CD8-positive, alpha-beta memory T cell (primary cell): Measurements from ENCODE around the gene SCN2B. TPM values are rescaled to one million over a fixed set of nuclear protein-coding genes. Genes with fewer than 3 reads are reported as not detected.
A peak's percentile ranks its signal among the peaks of the same experiment; 100 is the strongest.

ENCODE experiments used
- CTCF ChIA-PET: fragments of 350-600 bp; sonication (Branson Sonifier 250); formaldehyde crosslinking; loops from one replicate; lab custom pipeline; 2021; ENCODE audit warnings: antibody characterized with exemption; lab: Charles Lee
- POLR2A ChIA-PET: fragments of 350-600 bp; sonication (Branson Sonifier 250); formaldehyde crosslinking; loops from one replicate; lab custom pipeline; 2021; ENCODE audit warnings: antibody characterized with exemption; lab: Charles Lee
- DNase-seq, 5 donors: peaks; one replicate each; pipeline versions ENCODE4 v3.0.0 to v3.0.0-alpha.2; 2020 to 2022; ENCODE audit warnings: mixed read lengths in 1 of 5
- H3K27ac ChIP-seq: one replicate; pipeline ENCODE4 v1.7.0; 2013; ENCODE audit warnings: low read depth, mild to moderate bottlenecking, low read length, moderate library complexity
- H3K27me3 ChIP-seq: 2 replicates; pipeline ENCODE4 v1.7.0; 2013; ENCODE audit warnings: low read length, mild to moderate bottlenecking; ENCODE audit not compliant: insufficient read depth, poor library complexity, severe bottlenecking
- H3K36me3 ChIP-seq: 2 replicates; pipeline ENCODE4 v1.7.0; 2013; ENCODE audit warnings: mild to moderate bottlenecking, low read length, moderate library complexity; ENCODE audit not compliant: insufficient read depth
- H3K4me1 ChIP-seq: 2 replicates; pipeline ENCODE4 v1.7.0; 2013; ENCODE audit warnings: mild to moderate bottlenecking, low read length, moderate library complexity; ENCODE audit not compliant: insufficient read depth
- H3K4me3 ChIP-seq: 2 replicates; pipeline ENCODE4 v1.7.0; 2013; ENCODE audit warnings: mild to moderate bottlenecking, low read length
- H3K9me3 ChIP-seq: 2 replicates; pipeline ENCODE4 v1.7.0; 2013; ENCODE audit warnings: mild to moderate bottlenecking, low read length
- H3K27ac Mint-ChIP-seq, 8 donors: one replicate each; pipeline ENCODE4 v1.8.0; 2020 to 2021; ENCODE audit warnings: mixed read lengths in 8 of 8, mild to moderate bottlenecking in 6 of 8, inconsistent platforms in 3 of 8, moderate library complexity in 3 of 8
- H3K27me3 Mint-ChIP-seq, 2 donors: one replicate each; pipeline ENCODE4 v1.8.0; 2020 to 2021; ENCODE audit warnings: mixed read lengths in 2 of 2, mild to moderate bottlenecking in 1 of 2, moderate library complexity in 1 of 2
- H3K36me3 Mint-ChIP-seq, 3 donors: one replicate each; pipeline ENCODE4 v1.8.0; 2020 to 2021; ENCODE audit warnings: mixed read lengths in 3 of 3, inconsistent platforms in 1 of 3, mild to moderate bottlenecking in 1 of 3
- H3K4me1 Mint-ChIP-seq, 3 donors: one replicate each; pipeline ENCODE4 v1.8.0; 2020 to 2021; ENCODE audit warnings: mixed read lengths in 3 of 3, inconsistent platforms in 1 of 3, mild to moderate bottlenecking in 1 of 3
- H3K4me3 Mint-ChIP-seq, 7 donors: one replicate each; pipeline ENCODE4 v1.8.0; 2020 to 2021; ENCODE audit warnings: mixed read lengths in 7 of 7, mild to moderate bottlenecking in 6 of 7, moderate library complexity in 4 of 7, inconsistent platforms in 2 of 7
- H3K9me3 Mint-ChIP-seq, 5 donors: one replicate each; pipeline ENCODE4 v1.8.0; 2020 to 2022; ENCODE audit warnings: mixed read lengths in 5 of 5, mild to moderate bottlenecking in 3 of 5, moderate library complexity in 2 of 5, inconsistent platforms in 1 of 5
- polyA plus RNA-seq: library from polyadenylated mRNA; unstranded; fragments of 300-500 nt; fragmentation: Illumina TruSeq; gene quantifications from one replicate; pipeline ENCODE4 v1.2.3, GENCODE V29; 2021
- total RNA-seq, 2 experiments: library from RNA; stranded (reverse); gene quantifications; one replicate each; pipeline ENCODE4 v1.2.3, GENCODE V29; 2021

The SCN2B gene
- total and polyA plus RNA-seq, 3 experiments from 2014 or later: not detected

DNA sequence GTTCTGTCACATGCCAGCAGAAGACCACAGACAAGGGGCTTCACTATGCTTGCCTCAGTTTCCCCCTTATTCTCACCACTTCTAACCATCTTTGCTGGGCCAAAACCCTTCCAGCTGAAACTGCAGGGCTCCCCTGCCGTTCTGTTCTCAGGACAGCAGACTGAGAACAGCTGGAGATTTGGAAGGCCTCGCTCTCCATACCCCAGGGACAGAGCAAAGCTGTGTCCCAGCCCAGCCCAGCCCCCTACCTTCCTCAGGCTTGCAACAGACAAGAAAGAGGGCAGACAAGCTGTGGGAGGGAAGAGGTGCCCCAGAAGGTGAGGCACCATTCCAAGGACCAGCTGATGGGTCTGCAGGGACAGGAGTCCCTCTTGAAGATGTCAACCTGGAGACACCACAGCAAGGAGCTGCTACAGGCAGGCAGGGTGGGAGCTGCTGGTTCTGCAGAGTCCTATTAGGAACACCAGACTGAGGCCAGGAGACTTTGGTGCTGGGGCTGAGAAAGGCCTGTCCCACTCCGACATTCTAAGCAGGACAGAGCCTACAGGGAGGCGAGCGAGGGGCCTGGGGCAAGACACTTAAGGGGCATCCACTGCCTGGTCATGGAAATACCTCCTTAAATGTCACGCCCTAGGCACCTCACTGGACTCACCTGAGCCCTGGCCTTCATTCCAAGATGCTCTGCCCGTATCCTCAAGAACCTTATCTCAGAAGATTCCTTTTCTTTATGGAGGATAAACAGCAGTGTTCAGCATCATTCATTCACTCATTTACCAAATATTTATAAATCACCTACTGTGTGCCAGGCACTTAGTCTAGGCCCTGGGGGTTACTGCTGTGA lies 6.9 kb downstream of the SCN2B start:
- H3K4me1 Mint-ChIP-seq: peaks cover 0 to 4% (median 4%) of the 10 kb centered on the region in 3 donors
- no peak for DNase-seq
- Histone ChIP-seq H3K9me3 (no peaks in the 10 kb centered on the region), H3K36me3 (no peaks in the 10 kb centered on the region), H3K27ac (no peak overlapping the region), H3K27me3 (no peaks in the 10 kb centered on the region), H3K4me3 (no peak overlapping the region), H3K4me1 (peaks cover 8% of the 10 kb centered on the region)
- ChIA-PET CTCF (interaction anchor here (0.8 to 4.0 kb wide), 7 partner anchors 12 to 362 kb away, joined by 3 to 34 read pairs (median 5); no protein-coding TSS in a partner anchor), POLR2A (interaction anchor here (0.7 kb wide), 1 partner anchor 55 kb away, joined by 3 read pairs; the partner anchor contains the start of gene JAML)
- no peak overlapping the region for H3K27ac Mint-ChIP-seq
- H3K9me3 Mint-ChIP-seq: no peaks in the 10 kb centered on the region
- no peaks in the 10 kb centered on the region for H3K36me3 Mint-ChIP-seq
- H3K4me3 Mint-ChIP-seq: no peak overlapping the region
- peaks cover 11 to 24% of the 10 kb centered on the region in 2 donors for H3K27me3 Mint-ChIP-seq

DNA sequence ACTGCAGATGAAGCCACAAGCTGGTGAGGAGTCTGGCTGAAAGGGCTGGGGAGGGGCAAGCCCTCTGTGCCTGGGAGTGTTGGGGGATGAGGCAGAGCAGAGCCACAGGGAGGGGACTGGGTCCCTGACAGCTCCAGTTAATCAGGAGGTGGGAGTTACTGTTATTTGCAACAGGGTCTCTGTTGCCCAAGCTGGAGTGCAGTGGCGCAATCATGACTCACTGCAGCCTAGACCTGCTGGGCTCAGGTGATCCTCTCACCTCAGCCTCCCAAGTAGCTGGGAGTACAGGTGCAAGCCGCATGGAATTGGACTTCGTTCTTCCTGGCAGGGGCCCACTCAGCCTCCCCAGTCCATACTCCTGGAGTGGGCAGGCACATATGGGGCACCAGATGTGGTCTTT lies 7.7 kb downstream of the SCN2B start:
- peaks cover 11 to 28% of the 10 kb centered on the region in 2 donors for H3K27me3 Mint-ChIP-seq
- ChIA-PET CTCF (interaction anchor here (1.2 to 4.0 kb wide), 3 partner anchors 22 to 361 kb away, joined by 3 to 34 read pairs (median 5); no protein-coding TSS in a partner anchor), POLR2A (no interaction called here)
- Histone ChIP-seq H3K36me3 (no peaks in the 10 kb centered on the region), H3K4me1 (peaks cover 8% of the 10 kb centered on the region), H3K27me3 (peaks cover 2% of the 10 kb centered on the region), H3K4me3 (no peak overlapping the region), H3K27ac (no peak overlapping the region), H3K9me3 (no peaks in the 10 kb centered on the region)
- no peaks in the 10 kb centered on the region for H3K9me3 Mint-ChIP-seq
- H3K36me3 Mint-ChIP-seq: no peaks in the 10 kb centered on the region
- H3K27ac Mint-ChIP-seq: peak overlapping the region in 1 of 8 donors; percentile 62
- H3K4me1 Mint-ChIP-seq: peaks cover 0 to 4% (median 4%) of the 10 kb centered on the region in 3 donors
- DNase-seq: no peak
- no peak overlapping the region for H3K4me3 Mint-ChIP-seq

DNA sequence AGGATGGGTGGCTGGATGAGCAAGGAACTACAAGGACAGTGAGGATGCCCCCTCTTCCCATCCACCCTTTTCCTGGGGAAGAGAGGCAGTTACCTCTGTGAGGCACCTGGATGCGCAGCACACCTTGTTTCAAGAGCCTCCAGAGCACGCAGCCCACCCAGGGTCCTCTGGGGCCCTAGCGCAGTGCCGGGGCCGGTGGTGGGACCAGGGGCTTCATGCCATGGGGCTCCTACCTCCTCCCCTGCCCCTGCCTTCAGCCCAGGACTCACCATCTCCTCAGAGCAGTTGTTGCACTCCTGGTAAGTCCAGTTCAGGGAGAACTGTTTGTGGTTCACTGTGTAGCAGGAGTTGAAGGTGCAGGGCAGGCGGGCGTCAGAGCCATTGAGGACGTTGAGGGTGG lies 8.1 kb downstream of the SCN2B start:
- H3K27me3 ChIP-seq: peaks cover 7% of the 10 kb centered on the region
- no peak overlapping the region for H3K27ac ChIP-seq
- H3K4me1 ChIP-seq: peaks cover 8% of the 10 kb centered on the region
- no peaks in the 10 kb centered on the region for H3K9me3 ChIP-seq
- DNase-seq: no peak
- CTCF ChIA-PET: no interaction called here
- Mint-ChIP-seq H3K36me3 (no peaks in the 10 kb centered on the region), H3K27me3 (peaks cover 11 to 28% of the 10 kb centered on the region in 2 donors), H3K4me3 (no peak overlapping the region), H3K4me1 (peaks cover 0 to 4% (median 4%) of the 10 kb centered on the region in 3 donors), H3K27ac (peak overlapping the region in 1 of 8 donors; percentile 62), H3K9me3 (no peaks in the 10 kb centered on the region)
- POLR2A ChIA-PET: no interaction called here
- no peak overlapping the region for H3K4me3 ChIP-seq
- no peaks in the 10 kb centered on the region for H3K36me3 ChIP-seq

DNA sequence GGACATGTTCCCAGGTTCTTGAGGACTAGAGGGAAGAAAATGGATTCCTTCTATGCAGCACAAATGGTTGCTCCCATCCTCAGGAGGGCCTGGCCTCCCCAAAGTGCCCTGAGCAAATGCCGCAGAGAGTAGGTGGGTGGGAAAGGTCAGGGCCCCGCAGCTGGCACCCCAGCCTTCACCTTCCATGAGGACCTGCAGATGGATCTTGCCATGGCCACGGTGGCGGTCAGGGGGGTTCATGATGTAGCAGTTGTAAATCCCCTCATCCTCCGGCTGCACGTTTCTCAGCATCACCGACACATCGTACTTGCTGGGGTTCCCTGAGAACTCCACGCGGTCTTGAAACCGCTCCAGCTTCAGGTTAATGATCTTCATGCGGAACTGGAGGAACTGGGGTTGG lies 8.5 kb downstream of the SCN2B start:
- CTCF ChIA-PET: no interaction called here
- DNase-seq: no peak
- Histone ChIP-seq H3K27me3 (peaks cover 10% of the 10 kb centered on the region), H3K9me3 (no peaks in the 10 kb centered on the region), H3K36me3 (no peaks in the 10 kb centered on the region), H3K4me1 (peaks cover 8% of the 10 kb centered on the region), H3K27ac (no peak overlapping the region), H3K4me3 (no peak overlapping the region)
- Mint-ChIP-seq H3K4me3 (no peak overlapping the region), H3K9me3 (no peaks in the 10 kb centered on the region), H3K36me3 (no peaks in the 10 kb centered on the region), H3K27me3 (peaks cover 7 to 28% of the 10 kb centered on the region in 2 donors), H3K27ac (no peak overlapping the region), H3K4me1 (peaks cover 0 to 4% (median 4%) of the 10 kb centered on the region in 3 donors)
- POLR2A ChIA-PET: no interaction called here

DNA sequence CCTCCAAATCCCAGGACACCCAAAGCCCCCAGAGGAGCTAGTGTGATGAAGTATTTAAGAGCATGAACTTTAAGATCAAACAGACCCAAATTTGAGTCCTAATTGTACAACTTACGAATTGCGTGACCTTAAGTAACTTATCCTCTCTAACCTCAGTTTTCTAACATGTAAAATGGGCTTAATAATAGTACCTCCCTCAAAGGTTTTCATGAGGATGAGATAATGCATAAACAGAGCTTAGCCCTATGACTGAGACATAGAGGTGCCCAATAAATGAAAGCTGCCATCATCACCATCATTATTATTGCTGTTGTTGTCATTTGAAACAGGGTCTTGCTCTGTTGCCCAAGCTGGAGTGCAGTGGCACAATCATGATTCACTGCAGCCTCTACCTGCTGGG lies 9.2 kb downstream of the SCN2B start:
- POLR2A ChIA-PET: no interaction called here
- Mint-ChIP-seq H3K9me3 (no peaks in the 10 kb centered on the region), H3K4me3 (no peak overlapping the region), H3K27ac (no peak overlapping the region), H3K4me1 (peaks cover 0 to 4% (median 4%) of the 10 kb centered on the region in 3 donors), H3K36me3 (no peaks in the 10 kb centered on the region), H3K27me3 (peaks cover 4 to 28% of the 10 kb centered on the region in 2 donors)
- peaks cover 8% of the 10 kb centered on the region for H3K4me1 ChIP-seq
- H3K27ac ChIP-seq: no peak overlapping the region
- CTCF ChIA-PET: no interaction called here
- no peak overlapping the region for H3K4me3 ChIP-seq
- no peaks in the 10 kb centered on the region for H3K36me3 ChIP-seq
- H3K9me3 ChIP-seq: no peaks in the 10 kb centered on the region
- peaks cover 11% of the 10 kb centered on the region for H3K27me3 ChIP-seq
- DNase-seq: no peak

DNA sequence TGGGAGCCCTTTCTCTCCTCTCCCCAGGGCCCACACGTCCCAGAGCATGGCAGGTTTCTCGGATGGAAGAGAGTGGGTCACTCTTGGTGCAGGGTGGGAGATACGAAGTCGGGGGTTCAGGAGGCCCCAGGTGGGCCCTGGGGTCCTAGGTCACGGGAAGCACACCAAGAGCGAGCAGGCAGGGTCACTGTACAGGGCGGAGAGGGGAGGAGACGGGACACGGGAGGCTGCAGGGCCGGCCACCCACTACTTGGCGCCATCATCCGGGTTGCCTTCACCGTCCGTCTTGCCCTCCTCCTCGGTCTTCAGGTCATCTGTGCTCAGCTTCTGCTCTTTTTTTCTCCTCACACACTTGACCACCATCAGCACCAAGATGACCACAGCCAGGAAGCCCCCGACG lies 9.8 kb downstream of the SCN2B start:
- ChIA-PET CTCF (no interaction called here), POLR2A (no interaction called here)
- no peaks in the 10 kb centered on the region for H3K9me3 ChIP-seq
- Mint-ChIP-seq H3K4me1 (peaks cover 0 to 2% (median under 1%) of the 10 kb centered on the region in 3 donors), H3K4me3 (no peak overlapping the region), H3K27me3 (peaks cover 6 to 32% of the 10 kb centered on the region in 2 donors), H3K9me3 (no peaks in the 10 kb centered on the region), H3K27ac (no peak overlapping the region), H3K36me3 (no peaks in the 10 kb centered on the region)
- H3K36me3 ChIP-seq: no peaks in the 10 kb centered on the region
- DNase-seq: no peak
- H3K4me3 ChIP-seq: no peak overlapping the region
- H3K27me3 ChIP-seq: peaks cover 16% of the 10 kb centered on the region
- H3K27ac ChIP-seq: no peak overlapping the region
- peaks cover 4% of the 10 kb centered on the region for H3K4me1 ChIP-seq

DNA sequence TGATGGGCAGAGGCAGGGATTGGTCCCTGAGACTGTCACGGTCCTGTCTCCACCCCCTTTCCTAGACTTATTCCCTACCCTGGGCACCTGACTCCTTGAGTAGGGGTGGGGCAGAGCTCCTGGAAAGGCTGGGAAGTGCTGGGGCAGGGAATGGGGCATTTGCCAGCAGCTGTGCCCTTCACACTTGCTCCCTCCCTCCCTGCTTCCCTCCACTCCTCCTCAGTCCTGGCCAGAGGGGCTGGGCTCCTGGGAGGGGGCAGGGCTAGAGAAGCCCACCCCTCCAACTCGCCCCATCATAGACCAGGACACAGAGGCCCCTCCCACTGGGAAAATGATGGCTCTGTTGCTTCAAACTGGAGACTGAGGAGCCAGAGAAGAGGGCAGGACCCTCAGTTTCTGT lies 11.6 kb downstream of the SCN2B start:
- peaks cover 16% of the 10 kb centered on the region for H3K27me3 ChIP-seq
- DNase-seq: no peak
- Mint-ChIP-seq H3K27ac (no peak overlapping the region), H3K9me3 (no peaks in the 10 kb centered on the region), H3K4me1 (no peaks in the 10 kb centered on the region), H3K4me3 (no peak overlapping the region), H3K27me3 (peaks cover 15 to 32% of the 10 kb centered on the region in 2 donors), H3K36me3 (no peaks in the 10 kb centered on the region)
- no peak overlapping the region for H3K4me3 ChIP-seq
- no peaks in the 10 kb centered on the region for H3K4me1 ChIP-seq
- POLR2A ChIA-PET: no interaction called here
- CTCF ChIA-PET: no interaction called here
- no peaks in the 10 kb centered on the region for H3K9me3 ChIP-seq
- no peak overlapping the region for H3K27ac ChIP-seq
- H3K36me3 ChIP-seq: no peaks in the 10 kb centered on the region

DNA sequence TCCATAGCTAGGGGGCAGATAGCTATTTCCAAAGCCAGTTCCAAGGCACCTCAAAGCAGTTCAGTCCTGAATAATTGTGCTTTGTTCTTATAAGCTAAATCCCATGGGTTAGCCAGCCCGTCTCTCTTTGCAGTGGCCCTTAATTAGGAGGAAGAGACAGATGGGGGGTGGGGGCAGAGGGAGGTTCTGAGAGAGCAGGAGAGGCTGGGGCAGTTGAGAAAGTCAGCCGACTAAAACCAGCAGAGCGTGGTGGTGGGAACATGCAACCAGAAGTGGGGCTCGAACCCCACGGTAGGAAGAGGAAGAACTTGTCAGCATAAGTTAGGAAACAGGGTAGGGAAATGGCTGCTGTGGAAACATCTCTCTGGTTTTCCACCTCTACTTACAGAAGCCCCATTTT lies 12.9 kb downstream of the SCN2B start:
- POLR2A ChIA-PET: no interaction called here
- no peaks in the 10 kb centered on the region for H3K9me3 Mint-ChIP-seq
- DNase-seq: no peak
- H3K36me3 Mint-ChIP-seq: no peaks in the 10 kb centered on the region
- no peaks in the 10 kb centered on the region for H3K4me1 Mint-ChIP-seq
- no peak overlapping the region for H3K4me3 Mint-ChIP-seq
- H3K27me3 Mint-ChIP-seq: peaks cover 17 to 40% of the 10 kb centered on the region in 2 donors
- peaks cover 16% of the 10 kb centered on the region for H3K27me3 ChIP-seq
- CTCF ChIA-PET: interaction anchor here (1.3 kb wide), 1 partner anchor 8 kb away, joined by 4 read pairs; no protein-coding TSS in a partner anchor
- H3K27ac Mint-ChIP-seq: peak overlapping the region in 1 of 8 donors; percentile 54
- H3K4me3 ChIP-seq: no peak overlapping the region
- no peaks in the 10 kb centered on the region for H3K36me3 ChIP-seq
- H3K4me1 ChIP-seq: no peaks in the 10 kb centered on the region
- H3K9me3 ChIP-seq: no peaks in the 10 kb centered on the region
- H3K27ac ChIP-seq: no peak overlapping the region
